Calu3 (cell line): ENCODE measurements around the gene GALNTL6. TPM values are rescaled to one million over a fixed set of nuclear protein-coding genes. Genes with fewer than 3 reads are reported as not detected.

Experiments used
- BruUV-seq: library from RNA; stranded (reverse); fragments of 400-500 nt; replicated peaks from 2 replicates; lab custom pipeline; 2021; lab: Mats Ljungman, UMichigan
- CTCF ChIA-PET: fragments of 300-600 bp; sonication (Branson Sonifier 250); formaldehyde crosslinking; loops from one replicate; lab custom pipeline; 2022; ENCODE audit warnings: antibody characterized with exemption; lab: Charles Lee
- DNase-seq: peaks from one replicate; pipeline ENCODE4 v3.0.0; 2022
- H3K27ac Mint-ChIP-seq: one replicate; pipeline ENCODE4 v1.8.0; 2022; ENCODE audit warnings: mixed read lengths; ENCODE audit not compliant: unreplicated experiment
- H3K27me3 Mint-ChIP-seq: one replicate; pipeline ENCODE4 v1.8.0; 2022; ENCODE audit warnings: mixed read lengths; ENCODE audit not compliant: unreplicated experiment
- H3K36me3 Mint-ChIP-seq: one replicate; pipeline ENCODE4 v1.8.0; 2022; ENCODE audit warnings: mild to moderate bottlenecking, moderate library complexity, mixed read lengths; ENCODE audit not compliant: insufficient read depth, unreplicated experiment
- H3K4me1 Mint-ChIP-seq: one replicate; pipeline ENCODE4 v1.8.0; 2022; ENCODE audit warnings: mild to moderate bottlenecking, low read depth, mixed read lengths; ENCODE audit not compliant: unreplicated experiment
- H3K4me3 Mint-ChIP-seq: one replicate; pipeline ENCODE4 v1.8.0; 2022; ENCODE audit warnings: mild to moderate bottlenecking, low read depth, moderate library complexity, mixed read lengths; ENCODE audit not compliant: unreplicated experiment
- H3K9me3 Mint-ChIP-seq: one replicate; pipeline ENCODE4 v1.8.0; 2022; ENCODE audit warnings: low read depth, mixed read lengths; ENCODE audit not compliant: unreplicated experiment
- intact Hi-C: fragments of 100-400 bp; cut with micrococcal nuclease; formaldehyde crosslinking; loops from one replicate; pipeline ENCODE4 v1.10.0; 2022; ENCODE audit not compliant: unreplicated experiment
- total RNA-seq: library from RNA; stranded (reverse); gene quantifications from 2 replicates; pipeline ENCODE4 v1.2.3, GENCODE V29; 2022
- TF ChIP-seq, protein P1 (sequence below): fragments of 200-600 bp; IDR thresholded peaks from one replicate; pipeline ENCODE4 v1.8.0; 2022; ENCODE audit warnings: antibody characterized with exemption; ENCODE audit not compliant: unreplicated experiment

The GALNTL6 gene
- total RNA-seq, 1 experiment from 2014 or later: not detected

GRCh38 chr4:173088144-173088543, 1274.9 kb downstream of the GALNTL6 start:
- no peak for DNase-seq
- no peaks in the 10 kb centered on the region for H3K27me3 Mint-ChIP-seq
- no peaks in the 10 kb centered on the region for H3K4me1 Mint-ChIP-seq
- TF ChIP-seq, protein P1, sequence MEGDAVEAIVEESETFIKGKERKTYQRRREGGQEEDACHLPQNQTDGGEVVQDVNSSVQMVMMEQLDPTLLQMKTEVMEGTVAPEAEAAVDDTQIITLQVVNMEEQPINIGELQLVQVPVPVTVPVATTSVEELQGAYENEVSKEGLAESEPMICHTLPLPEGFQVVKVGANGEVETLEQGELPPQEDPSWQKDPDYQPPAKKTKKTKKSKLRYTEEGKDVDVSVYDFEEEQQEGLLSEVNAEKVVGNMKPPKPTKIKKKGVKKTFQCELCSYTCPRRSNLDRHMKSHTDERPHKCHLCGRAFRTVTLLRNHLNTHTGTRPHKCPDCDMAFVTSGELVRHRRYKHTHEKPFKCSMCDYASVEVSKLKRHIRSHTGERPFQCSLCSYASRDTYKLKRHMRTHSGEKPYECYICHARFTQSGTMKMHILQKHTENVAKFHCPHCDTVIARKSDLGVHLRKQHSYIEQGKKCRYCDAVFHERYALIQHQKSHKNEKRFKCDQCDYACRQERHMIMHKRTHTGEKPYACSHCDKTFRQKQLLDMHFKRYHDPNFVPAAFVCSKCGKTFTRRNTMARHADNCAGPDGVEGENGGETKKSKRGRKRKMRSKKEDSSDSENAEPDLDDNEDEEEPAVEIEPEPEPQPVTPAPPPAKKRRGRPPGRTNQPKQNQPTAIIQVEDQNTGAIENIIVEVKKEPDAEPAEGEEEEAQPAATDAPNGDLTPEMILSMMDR: no peak
- no peak overlapping the region for H3K4me3 Mint-ChIP-seq
- no peak overlapping the region for H3K27ac Mint-ChIP-seq
- BruUV-seq: no TSS peak
- CTCF ChIA-PET: no interaction called here
- intact Hi-C loops: no loop called here
- no peaks in the 10 kb centered on the region for H3K36me3 Mint-ChIP-seq
- peaks cover 6% of the 10 kb centered on the region for H3K9me3 Mint-ChIP-seq
